Effector CD4-positive, alpha-beta T cell (primary cell): Measurements from ENCODE around the gene GRK3.

Source experiments
- DNase-seq: peaks from one replicate; pipeline ENCODE4 v3.0.0-alpha.2; 2020

Gene GRK3

GRCh38 chr22:25669253-25670069, 105.0 kb downstream of the GRK3 start:
- DNase-seq: no peak

- DNase-seq: no peak
Observed at GRCh38 chr22:25670070-25670461, 105.6 kb downstream of the GRK3 start.

- DNase-seq: no peak
Observed at GRCh38 chr22:25672289-25673084, 108.0 kb downstream of the GRK3 start.

GRCh38 chr22:25673713-25674112, 109.2 kb downstream of the GRK3 start:
- DNase-seq: no peak

GRCh38 chr22:25677631-25678030, 113.2 kb downstream of the GRK3 start:
- no peak for DNase-seq

GRCh38 chr22:25680051-25680450, 115.6 kb downstream of the GRK3 start:
- no peak for DNase-seq

GRCh38 chr22:25680956-25681355, 116.5 kb downstream of the GRK3 start:
- no peak for DNase-seq

- no peak for DNase-seq
Observed at GRCh38 chr22:25682109-25682508, 117.6 kb downstream of the GRK3 start.

- DNase-seq: no peak
Observed at GRCh38 chr22:25688627-25689026, 124.2 kb downstream of the GRK3 start.

GRCh38 chr22:25689631-25690030, 125.2 kb downstream of the GRK3 start:
- DNase-seq: no peak

GRCh38 chr22:25690798-25691197, 126.3 kb downstream of the GRK3 start:
- DNase-seq: no peak

- no peak for DNase-seq
Observed at GRCh38 chr22:25692397-25693267, 128.2 kb downstream of the GRK3 start.

GRCh38 chr22:25693268-25693565, 128.7 kb downstream of the GRK3 start:
- no peak for DNase-seq

- no peak for DNase-seq
Observed at GRCh38 chr22:25694196-25694907, 129.9 kb downstream of the GRK3 start.

- no peak for DNase-seq
Observed at GRCh38 chr22:25695146-25695545, 130.7 kb downstream of the GRK3 start.

GRCh38 chr22:25696763-25697162, 132.3 kb downstream of the GRK3 start:
- no peak for DNase-seq

- DNase-seq: no peak
Observed at GRCh38 chr22:25697181-25697664, 132.7 kb downstream of the GRK3 start.

GRCh38 chr22:25697978-25698377, 133.5 kb downstream of the GRK3 start:
- DNase-seq: no peak

- DNase-seq: no peak
Observed at GRCh38 chr22:25698461-25698860, 134.0 kb downstream of the GRK3 start.

- no peak for DNase-seq
Observed at GRCh38 chr22:25698978-25699377, 134.5 kb downstream of the GRK3 start.

- DNase-seq: no peak
Observed at GRCh38 chr22:25701056-25701780, 136.7 kb downstream of the GRK3 start.

GRCh38 chr22:25702040-25702439, 137.6 kb downstream of the GRK3 start:
- DNase-seq: no peak
